Neural cell (in vitro differentiated cells): ENCODE results near the gene RBM19. TPM values are rescaled to one million over a fixed set of nuclear protein-coding genes. Genes with fewer than 3 reads are reported as not detected.

Experiments used
- H2AFZ ChIP-seq: fragments of 200-600, 300-800 bp; sonication (generic), shearing (Covaris generic); 2 replicates; pipeline ENCODE4 v1.6.0; 2014; ENCODE audit warnings: low read depth, mild to moderate bottlenecking, antibody characterized with exemption, low read length, moderate library complexity
- H3F3A ChIP-seq: fragments of 200-600 bp; shearing (Covaris generic); 2 replicates; pipeline ENCODE4 v1.6.1; 2016; ENCODE audit warnings: mild to moderate bottlenecking, moderate library complexity, mixed read lengths, antibody characterized with exemption, low read length; ENCODE audit not compliant: insufficient read depth, poor library complexity, severe bottlenecking
- H3K27ac ChIP-seq: fragments of 200-600, 300-800 bp; sonication (generic), shearing (Covaris generic); 2 replicates; pipeline ENCODE4 v1.5.1; 2014; ENCODE audit warnings: mild to moderate bottlenecking, low read length, moderate library complexity
- H3K27me3 ChIP-seq: fragments of 300-800, 200-600 bp; sonication (generic), shearing (Covaris generic); 2 replicates; pipeline ENCODE4 v1.6.0; 2014; ENCODE audit warnings: mild to moderate bottlenecking, low read depth, low read length, moderate library complexity; ENCODE audit not compliant: insufficient read depth
- H3K36me3 ChIP-seq: fragments of 300-800, 200-600 bp; sonication (generic), shearing (Covaris generic); 2 replicates; pipeline ENCODE4 v1.5.1; 2014; ENCODE audit warnings: mild to moderate bottlenecking, antibody characterized with exemption, low read length, moderate library complexity; ENCODE audit not compliant: insufficient read depth
- H3K4me2 ChIP-seq: fragments of 300-800, 200-600 bp; sonication (generic), shearing (Covaris generic); 2 replicates; pipeline ENCODE4 v1.6.0; 2014; ENCODE audit warnings: mild to moderate bottlenecking, low read length
- H3K4me3 ChIP-seq: fragments of 300-800, 200-600 bp; sonication (generic), shearing (Covaris generic); 2 replicates; pipeline ENCODE4 v1.5.1; 2014; ENCODE audit warnings: mild to moderate bottlenecking, low read length, moderate library complexity
- H3K79me2 ChIP-seq: fragments of 200-600 bp; shearing (Covaris generic); replicated peaks from 2 replicates; pipeline ENCODE4 v1.6.0; 2014; ENCODE audit warnings: mild to moderate bottlenecking, low read length, moderate library complexity; ENCODE audit not compliant: insufficient read depth
- H3K9ac ChIP-seq: fragments of 300-800, 200-600 bp; sonication (generic), shearing (Covaris generic); 2 replicates; pipeline ENCODE4 v1.6.1; 2016; ENCODE audit warnings: mild to moderate bottlenecking, low read length, mixed read lengths
- H3K9me2 ChIP-seq: fragments of 200-600 bp; shearing (Covaris generic); 2 replicates; pipeline ENCODE4 v1.6.1; 2016; ENCODE audit warnings: mild to moderate bottlenecking, low read length, mixed read lengths; ENCODE audit not compliant: insufficient read depth
- H3K9me3 ChIP-seq: fragments of 200-600, 300-800 bp; sonication (generic), shearing (Covaris generic); 2 replicates; pipeline ENCODE4 v1.6.1; 2016; ENCODE audit warnings: mild to moderate bottlenecking, mixed run types, low read length, moderate library complexity, mixed read lengths
- H4K20me1 ChIP-seq: fragments of 200-600 bp; shearing (Covaris generic); 2 replicates; pipeline ENCODE4 v1.6.1; 2016; ENCODE audit warnings: mild to moderate bottlenecking, mixed run types; ENCODE audit not compliant: insufficient read depth
- CTCF ChIP-seq: fragments of 450-650 bp; IDR thresholded peaks from 2 replicates; pipeline ENCODE4 v1.5.1; 2014; ENCODE audit warnings: antibody characterized with exemption, mild to moderate bottlenecking, moderate library complexity; ENCODE audit not compliant: poor library complexity, severe bottlenecking
- EP300 ChIP-seq: fragments of 450-650 bp; conservative IDR thresholded peaks from 2 replicates; pipeline ENCODE4 v1.6.1; 2014; ENCODE audit warnings: antibody characterized with exemption, mild to moderate bottlenecking, moderate library complexity; ENCODE audit not compliant: poor library complexity, severe bottlenecking
- EZH2 ChIP-seq: fragments of 200-600, 300-800 bp; shearing (Covaris generic), sonication (generic); IDR thresholded peaks from 2 replicates; pipeline ENCODE4 v1.6.1; 2014; ENCODE audit warnings: antibody characterized with exemption, low read length, borderline replicate concordance, mild to moderate bottlenecking; ENCODE audit not compliant: insufficient read depth, poor library complexity, severe bottlenecking
- MXI1 ChIP-seq: fragments of 450-650 bp; conservative IDR thresholded peaks from 2 replicates; pipeline ENCODE4 v1.6.1; 2014; ENCODE audit warnings: antibody characterized with exemption, mild to moderate bottlenecking; ENCODE audit not compliant: poor library complexity, severe bottlenecking
- POLR2AphosphoS5 ChIP-seq: IDR thresholded peaks from 2 replicates; pipeline ENCODE4 v1.6.1; 2012
- RAD21 ChIP-seq: fragments of 450-650 bp; conservative IDR thresholded peaks from 2 replicates; pipeline ENCODE4 v1.6.1; 2014; ENCODE audit warnings: antibody characterized with exemption, mild to moderate bottlenecking, moderate library complexity
- REST ChIP-seq: IDR thresholded peaks from 2 replicates; pipeline ENCODE4 v1.6.1; 2012; ENCODE audit warnings: borderline replicate concordance
- SMC3 ChIP-seq: fragments of 450-650 bp; conservative IDR thresholded peaks from 2 replicates; pipeline ENCODE4 v1.6.1; 2014; ENCODE audit warnings: antibody characterized with exemption, mild to moderate bottlenecking, moderate library complexity; ENCODE audit not compliant: poor library complexity
- TAF1 ChIP-seq: IDR thresholded peaks from 2 replicates; pipeline ENCODE4 v1.6.1; 2012; ENCODE audit warnings: low read depth
- polyA plus RNA-seq: library from polyadenylated mRNA; depleted of rRNA; stranded (reverse); fragments of >200 nt; gene quantifications from 2 replicates; pipeline ENCODE4 v1.2.3, GENCODE V29; 2014

Gene RBM19
- polyA plus RNA-seq, 1 donor from 2014 or later, result 14.2 TPM

- no peak for TF ChIP-seq SMC3
- TF ChIP-seq EP300, result no peak
Observed at GRCh38 chr12:113847856-113848255, 118.3 kb downstream of the RBM19 start (continued).

GRCh38 chr12:113846883-113847755 is 119.0 kb downstream of the RBM19 start:
- TF ChIP-seq POLR2AphosphoS5, result no peak
- no peak for TF ChIP-seq RAD21
- no peak for TF ChIP-seq SMC3
- no peak for TF ChIP-seq EP300
- TF ChIP-seq MXI1, result no peak
- TF ChIP-seq CTCF, result no peak
- no peak for TF ChIP-seq EZH2
- no peak for TF ChIP-seq TAF1
- no peak for TF ChIP-seq REST
- Histone ChIP-seq H3K79me2 (no peaks in the 10 kb centered on the region), H3K4me3 (no peak overlapping the region), H4K20me1 (no peaks in the 10 kb centered on the region), H3K9me3 (no peaks in the 10 kb centered on the region), H3K4me2 (no peak overlapping the region), H3K27ac (no peak overlapping the region), H2AFZ (no peak overlapping the region), H3K9ac (no peak overlapping the region), H3K27me3 (no peaks in the 10 kb centered on the region), H3K36me3 (no peaks in the 10 kb centered on the region), H3K9me2 (no peaks in the 10 kb centered on the region), H3F3A (no peaks in the 10 kb centered on the region)

GRCh38 chr12:113845900-113846674 is 120.0 kb downstream of the RBM19 start:
- no peak overlapping the region for H3K4me2 ChIP-seq
- no peaks in the 10 kb centered on the region for H3K27me3 ChIP-seq
- H2AFZ ChIP-seq, result no peak overlapping the region
- H3F3A ChIP-seq, result no peaks in the 10 kb centered on the region
- no peaks in the 10 kb centered on the region for H3K9me3 ChIP-seq
- no peaks in the 10 kb centered on the region for H3K79me2 ChIP-seq
- no peaks in the 10 kb centered on the region for H3K36me3 ChIP-seq
- no peak overlapping the region for H3K4me3 ChIP-seq
- H3K9ac ChIP-seq, result no peak overlapping the region
- no peaks in the 10 kb centered on the region for H3K9me2 ChIP-seq
- H4K20me1 ChIP-seq, result no peaks in the 10 kb centered on the region
- TF ChIP-seq MXI1, result no peak
- TF ChIP-seq TAF1, result no peak
- TF ChIP-seq CTCF, result no peak
- TF ChIP-seq EP300, result no peak
- TF ChIP-seq EZH2, result no peak
- no peak for TF ChIP-seq RAD21
- TF ChIP-seq REST, result no peak
- TF ChIP-seq POLR2AphosphoS5, result no peak
- no peak for TF ChIP-seq SMC3
- no peak overlapping the region for H3K27ac ChIP-seq
